H1 (cell line): ENCODE data around the gene NPFFR1. TPM values are rescaled to one million over a fixed set of nuclear protein-coding genes. Genes with fewer than 3 reads are reported as not detected.

Experiments used
- CTCF ChIA-PET: fragments of 300-600 bp; sonication (Branson Sonifier 250); formaldehyde crosslinking; loops from one replicate; lab custom pipeline; 2021; ENCODE audit not compliant: partially characterized antibody; lab: Charles Lee
- POLR2A ChIA-PET: fragments of 300-600 bp; sonication (Branson Sonifier 250); formaldehyde crosslinking; loops from one replicate; lab custom pipeline; 2021; ENCODE audit warnings: inconsistent platforms; ENCODE audit not compliant: partially characterized antibody; lab: Charles Lee
- DNase-seq, 2 experiments: peaks; one replicate each; pipeline versions ENCODE4 v3.0.0 to v3.0.0-alpha.2; 2010 to 2022; ENCODE audit warnings: low spot score in 2 of 2, low read depth in 1 of 2, mixed read lengths in 1 of 2
- FAIRE-seq: peaks from 2 replicates; lab custom pipeline; 2011; peaks lifted over from hg19 to GRCh38; lab: Jason Lieb, UNC
- H2AFZ ChIP-seq: 2 replicates; pipeline ENCODE4 v1.8.1; 2012; ENCODE audit warnings: low read length, inconsistent platforms
- H2AK5ac ChIP-seq: 2 replicates; pipeline ENCODE4 v1.6.1; 2013; ENCODE audit warnings: low read depth, low read length
- H2BK120ac ChIP-seq: replicated peaks from 2 replicates; pipeline ENCODE3; 2013; ENCODE audit warnings: low read depth, low read length, inconsistent platforms
- H2BK12ac ChIP-seq: 2 replicates; pipeline ENCODE4 v1.6.1; 2013; ENCODE audit warnings: low read depth, low read length
- H2BK15ac ChIP-seq: 2 replicates; pipeline ENCODE4 v1.6.1; 2013; ENCODE audit warnings: low read length
- H2BK20ac ChIP-seq: 2 replicates; pipeline ENCODE4 v1.6.1; 2013; ENCODE audit warnings: low read length
- H2BK5ac ChIP-seq: 2 replicates; pipeline ENCODE4 v1.6.1; 2013; ENCODE audit warnings: low read depth, low read length
- H3K14ac ChIP-seq: 2 replicates; pipeline ENCODE4 v1.6.1; 2013; ENCODE audit warnings: inconsistent platforms; ENCODE audit not compliant: insufficient read length
- H3K18ac ChIP-seq: 2 replicates; pipeline ENCODE4 v1.6.1; 2013; ENCODE audit warnings: low read length; ENCODE audit errors: extremely low read depth
- H3K23ac ChIP-seq: 2 replicates; pipeline ENCODE4 v1.6.1; 2013; ENCODE audit warnings: inconsistent platforms; ENCODE audit not compliant: insufficient read length
- H3K23me2 ChIP-seq: 2 replicates; pipeline ENCODE4 v1.6.1; 2013; ENCODE audit warnings: low read depth, low read length
- H3K27ac ChIP-seq: 2 replicates; pipeline ENCODE4 v1.6.1; 2011; ENCODE audit warnings: low read depth, low read length, inconsistent platforms
- H3K27me3 ChIP-seq, 4 experiments: replicated peaks in 1 of 4; 1 replicate in 1 of 4; 2 replicates in 3 of 4; pipeline versions ENCODE4 v1.6.1 to v1.8.1; 2011 to 2013; ENCODE audit warnings: low read length in 3 of 4, mild to moderate bottlenecking in 3 of 4, inconsistent platforms in 2 of 4, mixed read lengths in 2 of 4, moderate library complexity in 1 of 4; ENCODE audit not compliant: control insufficient read depth in 3 of 4, insufficient read depth in 3 of 4; ENCODE audit errors: extremely low read depth in 1 of 4
- H3K36me3 ChIP-seq, 4 experiments: 2 replicates each; pipeline versions ENCODE4 v1.6.1 to v1.8.1; 2011 to 2013; ENCODE audit warnings: mild to moderate bottlenecking in 4 of 4, low read length in 3 of 4, moderate library complexity in 2 of 4, control low read depth in 1 of 4, inconsistent platforms in 1 of 4; ENCODE audit not compliant: insufficient read depth in 4 of 4, control insufficient read depth in 2 of 4
- H3K4ac ChIP-seq: replicated peaks from 2 replicates; pipeline ENCODE3; 2013; ENCODE audit warnings: low read length, low read depth, mixed read lengths, inconsistent platforms; ENCODE audit not compliant: insufficient read length
- H3K4me1 ChIP-seq, 4 experiments: replicated peaks in 1 of 4; 1 replicate in 1 of 4; 2 replicates in 3 of 4; pipeline versions ENCODE4 v1.6.1 to v1.8.1; 2011 to 2013; ENCODE audit warnings: low read length in 3 of 4, inconsistent platforms in 2 of 4, mixed read lengths in 1 of 4; ENCODE audit not compliant: insufficient read depth in 4 of 4, control insufficient read depth in 3 of 4
- H3K4me2 ChIP-seq, 2 experiments: 2 replicates each; pipeline versions ENCODE4 v1.6.1 to v1.8.1; 2011 to 2013; ENCODE audit warnings: low read depth in 2 of 2, low read length in 2 of 2, control low read depth in 1 of 2, inconsistent platforms in 1 of 2, mild to moderate bottlenecking in 1 of 2; ENCODE audit not compliant: insufficient read depth in 1 of 2
- H3K4me3 ChIP-seq, 4 experiments: fragments of 200-600, 300-600 bp in 1 of 4; sonication (generic), shearing (Covaris generic), sonication (Bioruptor Twin) in 1 of 4; 2 replicates each; pipeline versions ENCODE4 v1.5.1 to v1.8.1; 2011 to 2016; ENCODE audit warnings: low read length in 4 of 4, low read depth in 3 of 4, control low read depth in 2 of 4, inconsistent platforms in 2 of 4, mild to moderate bottlenecking in 2 of 4, mixed read lengths in 1 of 4, moderate library complexity in 1 of 4; ENCODE audit not compliant: insufficient read depth in 2 of 4; ENCODE audit errors: extremely low read depth in 1 of 4
- H3K56ac ChIP-seq: replicated peaks from 2 replicates; pipeline ENCODE3; 2013; ENCODE audit warnings: low read depth, mild to moderate bottlenecking, mixed read lengths, low read length, inconsistent platforms; ENCODE audit not compliant: insufficient read length
- H3K79me1 ChIP-seq: 2 replicates; pipeline ENCODE4 v1.6.1; 2013; ENCODE audit warnings: low read depth, low read length, control low read depth
- H3K79me2 ChIP-seq, 2 experiments: 2 replicates each; pipeline versions ENCODE4 v1.6.1 to v1.8.1; 2012 to 2013; ENCODE audit warnings: low read length in 2 of 2, mild to moderate bottlenecking in 2 of 2, inconsistent platforms in 1 of 2; ENCODE audit not compliant: insufficient read depth in 2 of 2, control insufficient read depth in 1 of 2
- H3K9ac ChIP-seq, 4 experiments: replicated peaks in 1 of 4; 1 replicate in 1 of 4; 2 replicates in 3 of 4; pipeline versions ENCODE4 v1.6.1 to v1.8.1; 2011 to 2013; ENCODE audit warnings: low read depth in 3 of 4, low read length in 3 of 4, control low read depth in 2 of 4, mild to moderate bottlenecking in 2 of 4, moderate library complexity in 2 of 4, inconsistent platforms in 1 of 4; ENCODE audit errors: extremely low read depth in 1 of 4
- H3K9me3 ChIP-seq, 2 experiments: 2 replicates each; pipeline versions ENCODE4 v1.6.1 to v1.8.1; 2012 to 2013; ENCODE audit warnings: mild to moderate bottlenecking in 2 of 2, moderate library complexity in 2 of 2, control low read depth in 1 of 2, inconsistent platforms in 1 of 2, low read depth in 1 of 2, low read length in 1 of 2, mixed read lengths in 1 of 2; ENCODE audit not compliant: insufficient read depth in 2 of 2
- H4K20me1 ChIP-seq, 2 experiments: replicated peaks in 1 of 2; 2 replicates each; pipeline versions ENCODE3 to v1.8.1; 2011 to 2013; ENCODE audit warnings: inconsistent platforms in 2 of 2, low read length in 2 of 2, mild to moderate bottlenecking in 1 of 2; ENCODE audit not compliant: insufficient read depth in 2 of 2, control insufficient read depth in 1 of 2
- H4K5ac ChIP-seq: 2 replicates; pipeline ENCODE4 v1.6.1; 2013; ENCODE audit warnings: low read length, low read depth, mixed read lengths, inconsistent platforms; ENCODE audit not compliant: insufficient read length
- H4K8ac ChIP-seq: 2 replicates; pipeline ENCODE4 v1.8.0; 2013; ENCODE audit warnings: mild to moderate bottlenecking, moderate library complexity, low read length, inconsistent platforms; ENCODE audit not compliant: insufficient read depth; ENCODE audit errors: extremely low read depth
- H4K91ac ChIP-seq: replicated peaks from 2 replicates; pipeline ENCODE3; 2013; ENCODE audit warnings: low read length, mixed read lengths, inconsistent platforms; ENCODE audit not compliant: insufficient read length
- EP300 ChIP-seq, 2 experiments: IDR thresholded peaks; 1 replicate in 1 of 2; 2 replicates in 1 of 2; pipeline ENCODE4 v1.6.1; 2011 to 2012; ENCODE audit warnings: low read depth in 2 of 2, low read length in 2 of 2, mild to moderate bottlenecking in 2 of 2, borderline replicate concordance in 1 of 2, inconsistent platforms in 1 of 2, moderate library complexity in 1 of 2
- FOSL1 ChIP-seq: IDR thresholded peaks from 2 replicates; pipeline ENCODE4 v1.6.1; 2011; ENCODE audit warnings: mild to moderate bottlenecking, low read depth, low read length, moderate library complexity; ENCODE audit not compliant: insufficient read depth
- JUN ChIP-seq: IDR thresholded peaks from 2 replicates; pipeline ENCODE4 v1.6.1; 2011; ENCODE audit warnings: low read depth, mild to moderate bottlenecking, improper control_type of control experiment, low read length
- TEAD4 ChIP-seq: IDR thresholded peaks from 2 replicates; pipeline ENCODE4 v1.6.1; 2012; ENCODE audit warnings: low read depth, low read length, inconsistent platforms, mixed read lengths
- WGBS, 2 experiments: shearing (Covaris generic) in 1 of 2; methylation state at CpG; one replicate each; pipeline versions ENCODE4 v1.1.6 to v1.1.7; 2013 to 2015; ENCODE audit warnings: low lambda C conversion rate in 2 of 2, mixed read lengths in 2 of 2, inconsistent platforms in 1 of 2, low coverage in 1 of 2, missing lambda C conversion rate in 1 of 2; ENCODE audit not compliant: insufficient replicate concordance in 2 of 2, insufficient coverage in 1 of 2, insufficient read length in 1 of 2; ENCODE audit errors: extremely low coverage in 1 of 2, missing lambda C conversion rate in 1 of 2; 5-methylcytosine and 5-hydroxymethylcytosine counted together
- polyA plus RNA-seq, 7 experiments: library from polyadenylated mRNA; depleted of rRNA in 3 of 7; stranded (reverse) in 5 of 7; unstranded in 2 of 7; fragments of >200 nt in 5 of 7; fragments of 200-250 nt in 2 of 7; gene quantifications; 1 replicate in 5 of 7; 2 replicates in 1 of 7; 4 replicates in 1 of 7; pipeline versions ENCODE4 v1.2.1 to v1.2.3, GENCODE V29; 2011 to 2013; ENCODE audit warnings: missing spikeins in 2 of 7, mixed read lengths in 2 of 7
- total RNA-seq: library from RNA; stranded (reverse); fragmentation: NEBNext Ultra II Directional; extraction: Animal tissue kit (Norgen Biotek cat#: 25700); gene quantifications from 2 replicates; pipeline ENCODE4 v1.2.1, GENCODE V29; 2021

Gene NPFFR1
- total and polyA plus RNA-seq, 2 of the 8 experiments (the other 6 are each of a cell fraction or from before 2014, with no cell fraction given) = 0.02 to 0.06 TPM

GRCh38 chr10:70297224-70297623 is 13.4 kb upstream of the NPFFR1 start:
- no peaks in the 10 kb centered on the region for H3K79me1 ChIP-seq
- no peaks in the 10 kb centered on the region for H3K27me3 ChIP-seq
- H3K9ac ChIP-seq = no peak overlapping the region
- TF ChIP-seq FOSL1 = no peak
- no peak for TF ChIP-seq TEAD4
- TF ChIP-seq JUN = no peak
- TF ChIP-seq EP300 (IDR thresholded peaks at IDR 0.05; ENCODE audit: borderline replicate concordance in 1 of 2, low read depth in 2 of 2, low read length in 2 of 2) = no peak
- peaks cover 0 to 7% (median 2%) of the 10 kb centered on the region in 4 experiments; a peak in 4 of 7 replicates for H3K4me1 ChIP-seq
- no peak overlapping the region for H3K14ac ChIP-seq
- H2AFZ ChIP-seq = no peak overlapping the region
- H3K79me2 ChIP-seq = no peaks in the 10 kb centered on the region
- no peak overlapping the region for H3K4me2 ChIP-seq
- no peaks in the 10 kb centered on the region for H3K9me3 ChIP-seq
- no peak overlapping the region for H2BK20ac ChIP-seq
- no peak overlapping the region for H2AK5ac ChIP-seq
- H3K4me3 ChIP-seq = no peak overlapping the region
- H3K23ac ChIP-seq = no peak overlapping the region
- no peak overlapping the region for H3K18ac ChIP-seq
- H4K8ac ChIP-seq = no peak overlapping the region
- ChIA-PET POLR2A (interaction anchor here (1.0 to 1.2 kb wide), 3 partner anchors 13 to 182 kb away, joined by 3 read pairs; no protein-coding TSS in a partner anchor), CTCF (interaction anchor here (0.6 to 2.5 kb wide), 11 partner anchors 10 to 220 kb away, joined by 3 to 16 read pairs (median 4); no protein-coding TSS in a partner anchor)
- no peak overlapping the region for H2BK12ac ChIP-seq
- H3K4ac ChIP-seq = no peak overlapping the region
- no peaks in the 10 kb centered on the region for H3K36me3 ChIP-seq
- DNase-seq (no peak), FAIRE-seq (no peak)
- no peak overlapping the region for H2BK15ac ChIP-seq
- H2BK120ac ChIP-seq = no peak overlapping the region
- no peak overlapping the region for H3K27ac ChIP-seq
- no peaks in the 10 kb centered on the region for H4K20me1 ChIP-seq
- H4K5ac ChIP-seq = no peak overlapping the region
- H3K56ac ChIP-seq = no peak overlapping the region
- WGBS, 2 experiments = 77% methylated on average over 5 of the region's 5 CpGs; no CpG with 5 or more reads in 1 of the 2 experiments
- no peak overlapping the region for H4K91ac ChIP-seq
- H3K23me2 ChIP-seq = no peaks in the 10 kb centered on the region
- no peak overlapping the region for H2BK5ac ChIP-seq
